Choroid plexus epithelial cell (primary cell): Measurements from ENCODE around the gene LMOD1.
"Not testable (repeated sequence)": the region's sequence is repeated elsewhere in the genome, so short reads cannot be mapped to it uniquely, and the experiment has no call there.

ENCODE experiments used
- DNase-seq: peaks from one replicate; pipeline ENCODE4 v3.0.0-alpha.2; 2010; ENCODE audit warnings: low read depth
- H3K4me3 ChIP-seq: 2 replicates; pipeline ENCODE4 v1.5.1; 2011; ENCODE audit warnings: low read depth, mild to moderate bottlenecking, control low read depth, low read length, moderate library complexity
- TF ChIP-seq, protein P1 (sequence below): conservative IDR thresholded peaks from 2 replicates; pipeline ENCODE4 v1.5.1; 2011; ENCODE audit warnings: low read depth, mild to moderate bottlenecking, control low read depth, inconsistent platforms, low read length, moderate library complexity

The LMOD1 gene

GRCh38 chr1:201947697-201948008 is 1.3 kb upstream of the LMOD1 start:
- H3K4me3 ChIP-seq, result no peak overlapping the region
- TF ChIP-seq, protein P1, sequence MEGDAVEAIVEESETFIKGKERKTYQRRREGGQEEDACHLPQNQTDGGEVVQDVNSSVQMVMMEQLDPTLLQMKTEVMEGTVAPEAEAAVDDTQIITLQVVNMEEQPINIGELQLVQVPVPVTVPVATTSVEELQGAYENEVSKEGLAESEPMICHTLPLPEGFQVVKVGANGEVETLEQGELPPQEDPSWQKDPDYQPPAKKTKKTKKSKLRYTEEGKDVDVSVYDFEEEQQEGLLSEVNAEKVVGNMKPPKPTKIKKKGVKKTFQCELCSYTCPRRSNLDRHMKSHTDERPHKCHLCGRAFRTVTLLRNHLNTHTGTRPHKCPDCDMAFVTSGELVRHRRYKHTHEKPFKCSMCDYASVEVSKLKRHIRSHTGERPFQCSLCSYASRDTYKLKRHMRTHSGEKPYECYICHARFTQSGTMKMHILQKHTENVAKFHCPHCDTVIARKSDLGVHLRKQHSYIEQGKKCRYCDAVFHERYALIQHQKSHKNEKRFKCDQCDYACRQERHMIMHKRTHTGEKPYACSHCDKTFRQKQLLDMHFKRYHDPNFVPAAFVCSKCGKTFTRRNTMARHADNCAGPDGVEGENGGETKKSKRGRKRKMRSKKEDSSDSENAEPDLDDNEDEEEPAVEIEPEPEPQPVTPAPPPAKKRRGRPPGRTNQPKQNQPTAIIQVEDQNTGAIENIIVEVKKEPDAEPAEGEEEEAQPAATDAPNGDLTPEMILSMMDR, result no peak
- no peak for DNase-seq

GRCh38 chr1:201945863-201946223 is 505 bp downstream of the LMOD1 start:
- DNase-seq, result no peak
- H3K4me3 ChIP-seq, result peak overlapping the region; percentile 50
- TF ChIP-seq, protein P1, result no peak

- H3K4me3 ChIP-seq, result no peak overlapping the region
- no peak for DNase-seq
Observed at GRCh38 chr1:201945157-201945556, 1.2 kb downstream of the LMOD1 start.

GRCh38 chr1:201944639-201945038 is 1.7 kb downstream of the LMOD1 start:
- no peak for DNase-seq
- H3K4me3 ChIP-seq, result no peak overlapping the region
- TF ChIP-seq, protein P1, result no peak

More at GRCh38 chr1:201945157-201945556, 1.2 kb downstream of the LMOD1 start:
- TF ChIP-seq, protein P1, result peak; percentile 43

GRCh38 chr1:201944002-201944401 is 2.3 kb downstream of the LMOD1 start:
- no peak overlapping the region for H3K4me3 ChIP-seq
- TF ChIP-seq, protein P1, result no peak
- no peak for DNase-seq

GRCh38 chr1:201942129-201942495 is 4.2 kb downstream of the LMOD1 start:
- no peak for DNase-seq
- TF ChIP-seq, protein P1, result no peak
- H3K4me3 ChIP-seq, result no peak overlapping the region

DNA sequence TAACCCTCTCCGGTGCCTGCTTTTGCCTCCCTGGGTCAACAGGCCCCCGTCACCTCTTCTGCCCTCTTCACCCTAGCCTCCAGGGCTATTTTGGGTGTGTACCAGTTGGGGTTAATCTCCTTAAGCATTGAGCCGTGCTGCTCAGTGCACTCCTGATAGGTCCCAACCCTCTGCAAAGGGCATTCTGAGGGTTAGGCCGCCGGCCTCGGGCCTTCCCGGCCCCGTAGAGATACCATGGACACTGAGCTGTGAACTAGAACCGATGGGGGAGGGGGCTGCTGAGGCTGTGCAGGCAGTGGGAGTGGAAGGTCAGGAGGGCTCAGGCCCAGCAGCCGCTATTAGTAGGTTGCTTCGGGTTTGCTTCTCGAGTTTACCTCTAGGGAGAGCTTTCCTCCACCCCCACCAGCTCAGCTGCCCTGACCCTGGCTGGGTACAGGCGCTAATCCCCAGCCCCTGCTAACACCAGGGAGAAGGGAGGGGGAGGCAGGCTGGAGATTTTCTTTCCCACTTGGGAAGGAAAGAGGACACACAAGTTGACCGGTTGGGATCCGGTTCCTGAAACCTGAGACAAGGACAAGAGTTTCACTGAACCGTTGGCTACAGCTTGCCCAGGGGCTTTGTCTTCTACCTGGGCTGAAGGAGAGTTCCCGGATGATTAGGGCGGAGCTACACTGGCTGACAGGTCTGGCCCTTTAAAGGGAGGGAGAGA is 4.8 kb downstream of the LMOD1 start:
- peak; percentile 12 for DNase-seq
- TF ChIP-seq, protein P1, result no peak
- H3K4me3 ChIP-seq, result no peak overlapping the region

DNA sequence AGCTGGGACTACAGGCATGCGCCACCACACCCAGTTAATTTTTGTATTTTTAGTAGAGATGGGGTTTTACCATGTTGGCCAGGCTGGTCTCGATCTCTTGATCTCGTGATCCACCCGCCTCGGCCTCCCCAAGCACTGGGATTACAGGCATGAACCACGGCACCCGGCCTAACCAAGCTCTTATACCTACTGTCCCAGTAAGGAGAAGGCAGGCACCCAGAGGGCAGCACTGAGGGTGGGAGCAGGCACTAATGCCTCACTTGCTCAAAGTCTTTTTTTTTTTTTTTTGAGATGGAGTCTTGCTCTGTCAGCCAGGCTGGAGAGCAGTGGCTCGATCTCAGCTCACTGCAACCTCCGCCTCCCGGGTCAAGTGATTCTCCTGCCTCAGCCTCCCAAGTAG is 6.0 kb downstream of the LMOD1 start:
- not testable (repeated sequence) for DNase-seq, H3K4me3 ChIP-seq
